Activated naive CD4-positive, alpha-beta T cell treated with anti-CD3 and anti-CD28 coated beads for 36 hours (primary cell): Measurements from ENCODE around the gene KIRREL3. TPM values are rescaled to one million over a fixed set of nuclear protein-coding genes. Genes with fewer than 3 reads are reported as not detected.

Source experiments
- CTCF ChIA-PET: fragments of 350-600 bp; sonication (Branson Sonifier 250); formaldehyde crosslinking; loops from one replicate; lab custom pipeline; 2021; ENCODE audit warnings: antibody characterized with exemption; lab: Charles Lee
- DNase-seq: peaks from one replicate; pipeline ENCODE4 v3.0.0-alpha.2; 2020
- H3K27ac Mint-ChIP-seq: one replicate; pipeline ENCODE4 v1.8.0; 2021; ENCODE audit warnings: mild to moderate bottlenecking, mixed read lengths
- H3K27me3 Mint-ChIP-seq: one replicate; pipeline ENCODE4 v1.8.0; 2021; ENCODE audit warnings: low read depth, mixed read lengths
- H3K36me3 Mint-ChIP-seq: one replicate; pipeline ENCODE4 v1.8.0; 2021; ENCODE audit warnings: low read depth, mixed read lengths
- H3K4me1 Mint-ChIP-seq: one replicate; pipeline ENCODE4 v1.8.0; 2021; ENCODE audit warnings: low read depth, mixed read lengths
- H3K4me3 Mint-ChIP-seq: one replicate; pipeline ENCODE4 v1.8.0; 2021; ENCODE audit warnings: mild to moderate bottlenecking, moderate library complexity, mixed read lengths
- H3K9me3 Mint-ChIP-seq: one replicate; pipeline ENCODE4 v1.8.0; 2021; ENCODE audit warnings: mixed read lengths
- intact Hi-C: fragments of 100-400 bp; cut with micrococcal nuclease; formaldehyde crosslinking; loops from one replicate; pipeline ENCODE4 v1.15.1; 2023
- total RNA-seq, 2 experiments: library from RNA; stranded (reverse); gene quantifications; one replicate each; pipeline ENCODE4 v1.2.3, GENCODE V29; 2021

KIRREL3 gene
- total RNA-seq, 2 experiments from 2014 or later, result not detected

- intact Hi-C loops, result no loop called here
- H3K27ac Mint-ChIP-seq, result no peak overlapping the region
Measured at GRCh38 chr11:126433989-126434949, 566.3 kb downstream of the KIRREL3 start.

DNA sequence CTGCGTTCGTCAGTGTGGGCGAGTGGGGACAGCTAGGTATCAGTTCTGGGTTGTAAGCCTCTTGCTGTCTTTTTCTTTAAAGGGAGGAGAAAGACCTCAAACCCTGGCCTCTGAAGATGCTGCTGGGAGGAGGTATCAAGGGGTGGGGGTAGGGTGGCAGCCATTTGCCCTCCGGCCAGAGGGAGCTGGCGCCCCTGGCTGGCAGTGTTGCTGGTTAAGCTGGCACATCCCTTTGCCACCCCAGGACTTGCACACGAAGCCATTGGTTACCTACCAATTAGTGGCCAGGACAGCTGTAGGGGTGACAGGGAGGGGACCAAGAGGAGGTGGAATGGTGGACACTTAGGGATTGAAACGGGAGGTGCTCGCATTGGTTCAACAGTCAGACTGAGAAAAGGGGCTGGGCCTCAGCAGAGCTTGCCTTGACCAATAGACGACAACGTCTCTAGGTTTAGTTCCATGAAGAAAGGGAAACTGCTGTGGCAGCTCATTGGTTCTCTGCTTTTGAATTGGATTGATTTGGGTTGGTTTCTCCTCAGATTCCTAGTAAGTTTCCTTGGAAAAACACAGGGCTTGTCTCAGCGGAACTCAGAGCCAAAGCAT lies 567.2 kb downstream of the KIRREL3 start:
- Mint-ChIP-seq H3K4me3 (no peak overlapping the region), H3K9me3 (no peaks in the 10 kb centered on the region), H3K27me3 (no peaks in the 10 kb centered on the region), H3K27ac (no peak overlapping the region), H3K36me3 (no peaks in the 10 kb centered on the region), H3K4me1 (no peaks in the 10 kb centered on the region)
- intact Hi-C loops, result no loop called here
- CTCF ChIA-PET, result interaction anchor here (1.1 kb wide), 1 partner anchor 46 kb away, joined by 3 read pairs; no protein-coding TSS in a partner anchor
- DNase-seq, result no peak

More at GRCh38 chr11:126433989-126434949, 566.3 kb downstream of the KIRREL3 start:
- DNase-seq, result no peak
- Mint-ChIP-seq H3K4me1 (no peaks in the 10 kb centered on the region), H3K27me3 (no peaks in the 10 kb centered on the region), H3K9me3 (no peaks in the 10 kb centered on the region), H3K36me3 (no peaks in the 10 kb centered on the region), H3K4me3 (no peak overlapping the region)
- CTCF ChIA-PET, result interaction anchor here (0.8 to 2.3 kb wide), 3 partner anchors 45 to 557 kb away, joined by 3 to 8 read pairs (median 3); no protein-coding TSS in a partner anchor

GRCh38 chr11:126432525-126432924 lies 568.0 kb downstream of the KIRREL3 start:
- H3K27me3 Mint-ChIP-seq, result no peaks in the 10 kb centered on the region
- CTCF ChIA-PET, result interaction anchor here (1.3 kb wide), 1 partner anchor 9 kb away, joined by 3 read pairs; no protein-coding TSS in a partner anchor
- no peak overlapping the region for H3K27ac Mint-ChIP-seq
- intact Hi-C loops, result no loop called here
- no peak overlapping the region for H3K4me3 Mint-ChIP-seq
- H3K36me3 Mint-ChIP-seq, result no peaks in the 10 kb centered on the region
- DNase-seq, result no peak
- H3K4me1 Mint-ChIP-seq, result no peaks in the 10 kb centered on the region
- H3K9me3 Mint-ChIP-seq, result no peaks in the 10 kb centered on the region

GRCh38 chr11:126432065-126432461 lies 568.5 kb downstream of the KIRREL3 start:
- no peaks in the 10 kb centered on the region for H3K9me3 Mint-ChIP-seq
- intact Hi-C loops, result no loop called here
- H3K4me3 Mint-ChIP-seq, result no peak overlapping the region
- no peaks in the 10 kb centered on the region for H3K27me3 Mint-ChIP-seq
- no peak overlapping the region for H3K27ac Mint-ChIP-seq
- no peaks in the 10 kb centered on the region for H3K4me1 Mint-ChIP-seq
- no peak for DNase-seq
- CTCF ChIA-PET, result interaction anchor here (1.3 kb wide), 1 partner anchor 9 kb away, joined by 3 read pairs; no protein-coding TSS in a partner anchor
- H3K36me3 Mint-ChIP-seq, result no peaks in the 10 kb centered on the region

DNA sequence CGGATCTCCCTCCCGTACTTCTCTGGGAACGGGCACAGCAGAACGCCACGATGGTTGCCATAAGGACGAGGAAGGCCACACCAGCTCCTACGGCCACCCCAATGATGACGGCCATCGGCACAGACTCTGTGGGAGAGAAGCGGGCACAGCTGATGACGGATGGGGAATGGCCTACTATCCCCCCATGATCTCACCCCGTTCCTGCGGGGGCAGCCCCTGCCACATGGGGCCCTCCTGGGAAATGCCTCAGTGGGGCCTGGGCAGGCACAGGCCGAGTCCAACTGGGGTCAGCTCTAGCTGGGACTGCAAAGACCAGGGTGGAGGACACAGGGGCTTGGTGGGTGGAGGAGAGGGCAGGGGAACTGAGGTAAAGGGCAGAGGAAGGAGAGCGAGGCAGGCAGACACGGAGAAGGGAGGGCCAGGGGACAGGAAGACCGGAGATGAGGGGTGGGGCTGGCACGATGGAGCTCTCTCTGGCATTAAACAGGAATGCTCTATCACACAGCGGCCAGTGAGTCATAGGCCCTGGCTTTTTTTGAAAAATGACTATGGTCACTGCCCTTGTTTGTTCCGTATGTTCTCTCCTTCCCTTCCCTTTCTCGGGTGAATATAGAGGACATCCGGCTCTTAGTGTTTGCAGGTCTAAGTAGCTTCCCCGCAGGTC lies 569.0 kb downstream of the KIRREL3 start:
- intact Hi-C loops, result no loop called here
- no peak overlapping the region for H3K4me3 Mint-ChIP-seq
- no peak for DNase-seq
- H3K27ac Mint-ChIP-seq, result no peak overlapping the region
- H3K36me3 Mint-ChIP-seq, result no peaks in the 10 kb centered on the region
- no peaks in the 10 kb centered on the region for H3K27me3 Mint-ChIP-seq
- no peaks in the 10 kb centered on the region for H3K9me3 Mint-ChIP-seq
- H3K4me1 Mint-ChIP-seq, result no peaks in the 10 kb centered on the region
- CTCF ChIA-PET, result interaction anchor here (1.3 kb wide), 1 partner anchor 10 kb away, joined by 3 read pairs; no protein-coding TSS in a partner anchor

DNA sequence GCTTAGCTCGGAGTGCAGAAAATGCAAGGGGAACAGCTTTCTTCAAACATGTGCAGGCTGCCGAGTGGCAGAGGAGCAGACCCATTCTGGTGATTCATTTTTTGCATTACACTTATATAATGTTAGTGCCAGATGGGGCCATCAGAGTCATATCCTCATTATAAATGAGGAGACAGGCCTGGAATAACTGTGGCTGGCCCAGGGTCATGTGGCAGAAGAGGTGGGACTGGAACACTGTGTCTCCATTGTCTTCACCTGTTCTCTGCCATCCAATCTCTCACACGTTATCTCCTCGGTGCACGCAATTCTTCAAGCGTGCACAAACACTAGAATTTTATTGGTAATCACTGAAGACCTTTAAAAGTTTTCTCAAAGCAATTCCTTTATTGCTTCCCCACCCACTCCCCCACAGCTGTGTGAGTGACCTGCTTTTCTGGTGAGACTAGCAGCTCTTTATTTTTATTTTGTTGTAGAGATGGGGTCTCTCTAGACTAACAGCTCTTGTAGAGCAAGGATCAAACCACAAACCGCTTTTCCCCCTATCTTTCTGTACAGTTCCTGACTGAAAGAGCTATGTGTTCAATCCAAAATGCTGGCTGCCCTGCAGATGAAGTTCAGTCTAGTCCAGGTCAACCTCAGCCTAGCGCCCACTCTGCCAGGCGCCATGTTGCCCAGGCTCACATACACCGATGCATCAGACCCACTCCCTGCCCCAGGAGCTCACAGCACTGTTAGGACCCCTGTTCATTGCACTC lies 569.8 kb downstream of the KIRREL3 start:
- Mint-ChIP-seq H3K27ac (no peak overlapping the region), H3K36me3 (no peaks in the 10 kb centered on the region), H3K4me3 (no peak overlapping the region), H3K27me3 (no peaks in the 10 kb centered on the region), H3K9me3 (no peaks in the 10 kb centered on the region), H3K4me1 (no peaks in the 10 kb centered on the region)
- intact Hi-C loops, result no loop called here
- CTCF ChIA-PET, result interaction anchor here (0.8 kb wide), 1 partner anchor 49 kb away, joined by 3 read pairs; no protein-coding TSS in a partner anchor
- no peak for DNase-seq

DNA sequence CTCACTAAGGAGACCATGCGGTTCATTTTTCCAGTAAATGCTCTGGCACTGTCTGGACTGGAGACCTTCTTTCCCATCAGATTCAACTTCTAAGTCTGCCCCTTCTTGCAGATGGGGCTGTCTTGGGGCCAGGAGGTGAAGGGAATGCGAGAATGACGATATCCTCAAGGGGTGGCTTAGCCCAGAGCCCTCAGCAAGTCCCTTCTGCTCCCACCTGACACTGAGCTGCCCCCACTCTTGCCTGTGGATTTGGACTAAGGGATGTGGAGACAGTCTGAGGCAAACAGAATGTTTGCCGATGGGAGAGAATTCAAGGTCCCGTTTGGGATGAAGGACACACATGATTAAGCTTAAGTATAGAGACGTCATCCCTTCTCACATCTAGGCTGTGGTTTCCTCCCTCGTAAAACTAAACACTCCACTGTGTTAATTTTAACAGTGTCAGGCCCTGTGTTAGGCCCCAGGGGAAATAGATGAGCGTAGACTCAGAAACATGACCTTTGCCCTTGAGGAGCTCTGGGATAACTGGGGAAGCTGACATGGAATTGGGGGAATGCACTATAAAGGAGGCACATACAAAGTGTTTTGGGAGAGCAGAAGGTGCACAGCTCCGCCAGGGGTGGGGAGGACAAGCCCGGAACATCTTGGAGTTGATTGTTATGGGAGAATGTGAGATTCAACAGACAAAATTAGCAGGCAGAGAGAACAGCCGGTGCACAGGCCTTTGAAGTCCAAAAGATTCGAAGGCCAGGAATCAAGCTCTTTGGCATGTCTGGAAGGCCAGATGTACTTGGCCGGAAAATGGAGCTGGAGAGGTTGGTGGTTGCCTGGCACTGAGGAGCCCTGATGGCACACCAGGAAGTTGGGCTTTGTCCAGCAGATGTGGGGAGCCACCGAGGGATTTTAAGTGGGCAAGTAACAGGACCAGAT lies 573.5 kb downstream of the KIRREL3 start:
- CTCF ChIA-PET, result no interaction called here
- Mint-ChIP-seq H3K4me3 (no peak overlapping the region), H3K27ac (no peak overlapping the region), H3K36me3 (no peaks in the 10 kb centered on the region), H3K9me3 (no peaks in the 10 kb centered on the region), H3K4me1 (no peaks in the 10 kb centered on the region), H3K27me3 (peaks cover 1% of the 10 kb centered on the region)
- intact Hi-C loops, result no loop called here
- DNase-seq, result no peak

- no peak overlapping the region for H3K27ac Mint-ChIP-seq
- intact Hi-C loops, result no loop called here
- H3K9me3 Mint-ChIP-seq, result no peaks in the 10 kb centered on the region
- peaks cover 4% of the 10 kb centered on the region for H3K27me3 Mint-ChIP-seq
- H3K4me1 Mint-ChIP-seq, result no peaks in the 10 kb centered on the region
- CTCF ChIA-PET, result no interaction called here
- no peak for DNase-seq
- H3K4me3 Mint-ChIP-seq, result no peak overlapping the region
- H3K36me3 Mint-ChIP-seq, result no peaks in the 10 kb centered on the region
Measured at GRCh38 chr11:126426106-126426505, 574.5 kb downstream of the KIRREL3 start.

DNA sequence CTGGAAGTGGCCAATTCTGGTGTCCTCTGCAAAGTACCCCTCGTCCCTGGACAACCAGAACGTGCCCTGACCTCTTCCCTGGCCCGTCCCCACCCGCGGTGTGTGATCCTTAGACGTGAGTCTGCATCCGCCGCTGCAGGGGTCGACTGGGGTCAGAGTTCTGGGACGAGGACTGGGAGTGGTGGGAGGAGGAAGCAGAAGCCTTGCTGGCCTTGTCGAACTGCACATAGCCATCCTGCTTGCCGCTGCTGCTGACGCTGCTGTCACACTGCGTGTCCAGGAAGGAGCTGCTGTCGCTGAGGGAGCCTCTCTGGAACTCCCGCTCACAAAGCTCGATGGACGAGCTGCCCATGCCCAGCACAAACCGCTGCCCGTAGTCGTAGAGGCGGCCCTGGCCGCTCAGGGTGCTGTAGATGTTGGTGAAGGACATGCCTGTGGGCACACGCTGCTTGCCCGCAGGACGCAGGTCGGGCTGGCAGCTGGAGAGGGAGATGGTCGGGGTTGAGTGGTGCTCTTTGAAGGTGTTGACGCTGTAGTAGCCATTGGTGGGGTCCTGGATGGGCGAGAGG lies 576.0 kb downstream of the KIRREL3 start:
- Mint-ChIP-seq H3K27ac (no peak overlapping the region), H3K27me3 (peaks cover 4% of the 10 kb centered on the region), H3K36me3 (no peaks in the 10 kb centered on the region), H3K9me3 (no peaks in the 10 kb centered on the region), H3K4me1 (peaks cover 3% of the 10 kb centered on the region), H3K4me3 (no peak overlapping the region)
- CTCF ChIA-PET, result no interaction called here
- intact Hi-C loops, result no loop called here
- no peak for DNase-seq

DNA sequence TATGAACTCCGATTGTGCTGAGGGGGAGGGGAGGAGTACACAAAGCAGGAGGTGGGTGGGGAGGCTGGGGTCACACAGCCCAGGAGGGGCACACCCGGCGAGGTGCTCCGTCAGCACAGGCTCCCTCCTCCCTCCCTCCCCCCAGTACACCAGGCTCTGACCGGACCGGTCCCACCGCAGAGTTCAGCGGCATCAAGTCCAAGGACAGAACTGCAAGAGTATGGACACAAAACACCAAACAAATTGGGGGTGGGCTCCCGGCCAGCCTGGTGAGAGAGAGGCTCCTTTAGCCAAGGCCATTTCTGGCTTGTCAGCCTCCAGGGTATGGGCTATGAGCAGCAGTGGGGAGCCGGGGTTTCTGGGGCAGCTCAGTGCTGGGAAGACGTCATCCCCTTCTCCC lies 576.8 kb downstream of the KIRREL3 start:
- CTCF ChIA-PET, result interaction anchor here (1.3 kb wide), 1 partner anchor 57 kb away, joined by 4 read pairs; no protein-coding TSS in a partner anchor
- Mint-ChIP-seq H3K9me3 (no peaks in the 10 kb centered on the region), H3K27me3 (peaks cover 4% of the 10 kb centered on the region), H3K36me3 (no peaks in the 10 kb centered on the region), H3K27ac (no peak overlapping the region), H3K4me1 (peaks cover 3% of the 10 kb centered on the region), H3K4me3 (no peak overlapping the region)
- intact Hi-C loops, result no loop called here
- DNase-seq, result no peak
